RWPE1 (cell line): Measurements from ENCODE around the gene UBE2R2.

Experiments used
- CTCF ChIA-PET: fragments of 350-600 bp; sonication (Branson Sonifier 250); formaldehyde crosslinking; extraction: SDS; loops from one replicate; lab custom pipeline; 2021; lab: Yijun Ruan, JAX
- POLR2A ChIA-PET: fragments of 400-600 bp; formaldehyde crosslinking; extraction: SDS; loops from one replicate; lab custom pipeline; 2020; ENCODE audit warnings: antibody characterized with exemption; ENCODE audit not compliant: low non-redundant PET; lab: Yijun Ruan, JAX
- DNase-seq: peaks from one replicate; pipeline ENCODE4 v3.0.0; 2012; ENCODE audit warnings: low spot score
- H3K27ac ChIP-seq: fragments of 450-650 bp; 2 replicates; pipeline ENCODE4 v1.5.1; 2017
- TF ChIP-seq, protein P1 (sequence below): fragments of 450-650 bp; conservative IDR thresholded peaks from 2 replicates; pipeline ENCODE4 v1.5.1; 2017; ENCODE audit warnings: low read depth, mild to moderate bottlenecking

Gene UBE2R2

DNA sequence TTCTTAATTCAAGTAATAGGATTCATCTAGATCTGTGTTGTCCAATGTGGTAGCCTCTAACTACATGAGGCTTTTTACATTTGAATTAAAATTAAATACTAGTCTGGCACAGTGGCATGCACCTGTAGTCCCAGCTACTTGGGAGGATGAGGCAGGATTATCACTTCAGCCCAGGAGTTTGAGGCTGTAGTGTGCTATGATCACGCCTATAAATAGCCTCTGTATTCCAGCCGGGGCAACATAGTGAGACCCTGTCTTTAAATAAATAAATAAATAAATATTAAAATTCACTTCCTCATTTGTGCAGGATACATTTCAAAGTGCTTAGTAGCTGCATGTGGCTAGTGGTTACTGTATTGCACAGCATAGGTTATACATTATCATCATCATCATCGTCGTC is 91.8 kb downstream of the UBE2R2 start:
- no peak overlapping the region for H3K27ac ChIP-seq
- TF ChIP-seq, protein P1, sequence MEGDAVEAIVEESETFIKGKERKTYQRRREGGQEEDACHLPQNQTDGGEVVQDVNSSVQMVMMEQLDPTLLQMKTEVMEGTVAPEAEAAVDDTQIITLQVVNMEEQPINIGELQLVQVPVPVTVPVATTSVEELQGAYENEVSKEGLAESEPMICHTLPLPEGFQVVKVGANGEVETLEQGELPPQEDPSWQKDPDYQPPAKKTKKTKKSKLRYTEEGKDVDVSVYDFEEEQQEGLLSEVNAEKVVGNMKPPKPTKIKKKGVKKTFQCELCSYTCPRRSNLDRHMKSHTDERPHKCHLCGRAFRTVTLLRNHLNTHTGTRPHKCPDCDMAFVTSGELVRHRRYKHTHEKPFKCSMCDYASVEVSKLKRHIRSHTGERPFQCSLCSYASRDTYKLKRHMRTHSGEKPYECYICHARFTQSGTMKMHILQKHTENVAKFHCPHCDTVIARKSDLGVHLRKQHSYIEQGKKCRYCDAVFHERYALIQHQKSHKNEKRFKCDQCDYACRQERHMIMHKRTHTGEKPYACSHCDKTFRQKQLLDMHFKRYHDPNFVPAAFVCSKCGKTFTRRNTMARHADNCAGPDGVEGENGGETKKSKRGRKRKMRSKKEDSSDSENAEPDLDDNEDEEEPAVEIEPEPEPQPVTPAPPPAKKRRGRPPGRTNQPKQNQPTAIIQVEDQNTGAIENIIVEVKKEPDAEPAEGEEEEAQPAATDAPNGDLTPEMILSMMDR: no peak
- CTCF ChIA-PET: no interaction called here
- POLR2A ChIA-PET: no interaction called here
- DNase-seq: no peak

- TF ChIP-seq, protein P1: no peak
- no peak overlapping the region for H3K27ac ChIP-seq
- DNase-seq: no peak
- ChIA-PET CTCF (no interaction called here), POLR2A (no interaction called here)
Observed at GRCh38 chr9:33913541-33913940, 96.6 kb downstream of the UBE2R2 start.

- H3K27ac ChIP-seq: peak overlapping the region; percentile 36
- TF ChIP-seq, protein P1: no peak
- ChIA-PET CTCF (interaction anchor here (0.6 kb wide), 1 partner anchor 444 kb away, joined by 3 read pairs; no protein-coding TSS in a partner anchor), POLR2A (no interaction called here)
- no peak for DNase-seq
Observed at GRCh38 chr9:33914887-33915628, 98.1 kb downstream of the UBE2R2 start.

DNA sequence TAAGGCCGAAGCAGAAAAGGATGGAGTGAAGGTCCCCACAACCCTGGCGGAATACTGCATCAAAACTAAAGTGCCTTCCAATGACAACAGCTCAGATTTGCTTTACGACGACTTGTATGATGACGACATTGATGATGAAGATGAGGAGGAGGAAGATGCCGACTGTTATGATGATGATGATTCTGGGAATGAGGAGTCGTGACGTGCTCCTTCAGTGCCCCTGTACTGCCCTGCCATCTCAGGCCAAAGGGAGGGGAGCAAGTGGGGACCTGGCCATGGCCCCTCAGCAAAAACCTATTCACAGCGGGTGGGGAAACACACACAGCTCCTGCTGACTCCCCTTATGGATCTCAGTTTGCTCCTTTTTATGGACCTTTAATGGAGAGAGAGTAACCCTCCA is 100.1 kb downstream of the UBE2R2 start:
- CTCF ChIA-PET: interaction anchor here (0.6 kb wide), 1 partner anchor 556 kb away, joined by 3 read pairs; no protein-coding TSS in a partner anchor
- no peak overlapping the region for H3K27ac ChIP-seq
- TF ChIP-seq, protein P1: no peak
- POLR2A ChIA-PET: interaction anchor here (0.6 kb wide), 1 partner anchor 15 kb away, joined by 3 read pairs; no protein-coding TSS in a partner anchor
- no peak for DNase-seq

DNA sequence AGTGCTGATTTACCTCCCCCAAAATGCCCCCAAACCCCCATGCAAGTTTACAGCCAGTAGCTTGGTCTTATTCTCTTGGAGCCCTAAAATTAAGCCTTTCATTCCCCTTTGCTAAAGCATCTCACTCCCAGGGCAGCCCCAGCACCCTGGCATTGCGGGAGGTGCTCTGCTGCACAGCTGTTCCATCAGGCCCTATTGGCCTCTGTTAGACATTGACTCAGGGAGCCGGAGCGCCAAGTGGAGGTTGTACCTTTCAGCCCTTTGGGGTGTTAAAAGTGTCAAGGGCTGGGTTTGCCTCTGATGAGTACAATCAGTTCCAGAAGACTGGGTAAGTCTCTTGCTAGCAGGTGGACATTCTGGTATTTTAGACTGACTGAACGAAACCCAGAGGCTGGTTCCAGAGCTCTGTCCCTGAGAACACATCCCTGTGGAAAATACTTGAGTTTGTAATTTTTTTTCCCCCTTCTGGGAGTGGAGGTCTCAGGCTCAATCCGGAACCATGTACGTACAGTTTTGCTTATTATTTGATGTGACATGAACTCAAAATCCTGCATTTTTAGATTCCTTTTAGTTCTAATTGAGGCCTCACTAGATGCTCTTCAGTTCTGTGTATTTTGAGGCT is 102.4 kb downstream of the UBE2R2 start:
- CTCF ChIA-PET: no interaction called here
- POLR2A ChIA-PET: no interaction called here
- peak overlapping the region; percentile 39 for H3K27ac ChIP-seq
- TF ChIP-seq, protein P1: no peak
- DNase-seq: no peak

GRCh38 chr9:33921967-33922895 is 105.3 kb downstream of the UBE2R2 start:
- TF ChIP-seq, protein P1: peak; percentile 84
- peak; percentile 32 for DNase-seq
- H3K27ac ChIP-seq: peak overlapping the region; percentile 44
- ChIA-PET POLR2A (no interaction called here), CTCF (no interaction called here)
